Kidney tubule cell (primary cell): ENCODE measurements around the gene TUBB6.

Source experiments
- DNase-seq: peaks from one replicate; pipeline ENCODE4 v3.0.0-alpha.2; 2018; ENCODE audit warnings: low spot score

The TUBB6 gene

GRCh38 chr18:12291161-12291560 lies 16.9 kb upstream of the TUBB6 start:
- DNase-seq, result no peak

DNA sequence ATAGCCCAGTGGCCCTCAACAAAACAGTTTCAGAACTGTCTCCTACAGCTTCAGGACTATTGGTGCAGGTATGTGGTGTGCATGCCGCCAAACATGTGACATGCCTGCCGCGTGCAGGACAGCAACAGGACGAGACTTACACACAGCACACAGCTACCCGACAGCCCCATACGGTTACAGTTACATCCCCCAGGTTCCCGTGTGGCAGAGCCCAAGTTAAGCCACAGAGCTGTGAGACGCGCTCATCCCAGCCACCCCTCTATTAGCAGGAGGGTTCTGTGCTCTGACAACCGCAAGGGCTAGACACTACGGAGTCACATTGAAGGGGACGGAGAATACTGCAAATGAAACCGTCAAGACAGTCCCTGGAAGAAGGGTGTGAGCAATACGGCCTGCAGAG lies 16.4 kb upstream of the TUBB6 start:
- no peak for DNase-seq

GRCh38 chr18:12293831-12294230 lies 14.2 kb upstream of the TUBB6 start:
- no peak for DNase-seq

DNA sequence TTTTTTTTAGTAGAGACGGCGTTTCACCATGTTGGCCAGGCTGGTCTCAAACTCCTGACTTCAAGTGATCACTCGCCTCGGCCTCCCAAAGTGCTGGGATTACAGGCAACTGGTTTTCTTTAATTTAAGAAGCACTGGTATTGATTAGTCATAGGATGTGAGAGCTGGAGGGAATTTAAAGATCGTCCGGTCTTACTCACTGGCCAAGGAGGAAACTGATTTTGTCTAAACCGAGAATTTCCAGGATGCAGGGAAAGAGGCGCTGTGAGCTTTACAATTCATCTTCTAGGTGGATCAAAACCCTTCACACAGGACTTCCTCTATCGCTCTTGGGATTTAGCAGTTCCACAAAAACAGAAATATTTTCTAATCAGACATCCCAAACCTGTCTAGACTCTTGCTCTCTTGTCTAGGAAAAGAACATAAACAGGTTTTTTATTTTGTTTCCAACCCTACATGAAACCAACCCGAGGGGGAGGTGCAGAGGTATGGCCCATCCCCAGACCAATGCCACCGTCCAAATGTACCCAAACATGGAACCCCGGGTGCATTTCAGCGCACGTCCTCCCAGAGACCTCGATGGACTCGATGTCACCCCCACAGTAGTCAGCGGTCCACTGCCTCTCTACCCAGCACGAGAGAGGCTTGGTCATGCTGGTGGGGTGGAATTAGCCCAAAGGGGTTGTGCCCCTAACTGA lies 12.5 kb upstream of the TUBB6 start:
- no peak for DNase-seq

GRCh38 chr18:12296087-12296403 lies 12.0 kb upstream of the TUBB6 start:
- DNase-seq, result peak; percentile 22

DNA sequence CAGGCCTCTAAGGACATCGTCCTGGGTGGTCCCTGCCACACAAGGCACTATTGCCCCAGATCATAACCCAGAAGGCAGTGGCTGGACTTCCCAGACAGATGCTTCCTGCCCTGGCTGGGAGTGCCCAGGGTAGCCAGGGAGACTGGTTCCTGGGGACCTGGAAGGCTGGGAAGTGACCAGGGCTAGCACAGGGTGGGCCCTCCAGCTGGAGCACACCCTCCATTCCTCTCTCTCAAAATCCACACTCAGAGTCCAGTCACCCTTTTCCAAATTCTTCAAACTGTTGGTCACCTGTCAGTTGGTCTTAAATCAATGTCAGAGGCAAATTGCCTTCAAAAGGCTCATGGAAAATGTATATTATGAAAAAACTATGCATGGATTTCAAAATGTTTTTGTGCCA lies 11.6 kb upstream of the TUBB6 start:
- DNase-seq, result no peak

GRCh38 chr18:12299862-12300261 lies 8.2 kb upstream of the TUBB6 start:
- DNase-seq, result no peak

DNA sequence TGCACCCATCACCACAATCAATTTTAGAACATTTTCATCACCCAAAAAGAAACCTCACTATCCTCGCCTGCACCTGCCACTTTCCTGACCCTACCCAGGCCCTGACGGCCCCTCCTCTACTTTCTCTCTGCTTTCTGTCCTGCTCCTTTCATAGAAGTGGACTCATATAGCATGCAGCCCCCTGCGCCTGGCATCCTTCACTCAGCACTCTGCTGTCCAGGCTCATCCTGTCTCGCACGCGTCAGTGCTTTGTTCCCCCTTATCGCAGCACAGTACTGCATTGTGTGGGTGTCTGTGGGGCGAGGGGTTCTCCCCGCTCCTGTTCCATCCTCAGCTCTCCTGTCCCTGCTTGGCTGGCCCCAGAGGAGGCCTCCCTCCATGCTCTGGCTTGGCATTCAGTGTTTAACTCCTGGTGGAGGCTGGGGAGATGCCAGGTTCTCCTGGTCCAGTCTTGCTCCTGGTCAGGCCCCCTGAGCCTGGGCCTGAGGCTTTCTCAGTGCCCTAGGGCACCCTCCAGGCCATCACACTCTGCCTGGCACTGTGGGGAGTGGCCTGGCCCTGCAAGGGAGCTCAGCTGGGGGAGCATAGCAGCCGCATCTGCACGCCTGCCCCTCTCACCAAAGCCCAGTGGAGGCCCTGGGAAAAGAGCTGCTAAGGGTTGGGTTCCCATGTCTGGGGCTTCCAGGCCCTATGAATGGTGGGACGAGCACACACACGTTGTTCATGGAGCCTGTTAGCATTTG lies 6.6 kb upstream of the TUBB6 start:
- no peak for DNase-seq

GRCh38 chr18:12302391-12303147 lies 5.5 kb upstream of the TUBB6 start:
- DNase-seq, result no peak

GRCh38 chr18:12304351-12305210 lies 3.5 kb upstream of the TUBB6 start:
- peak; percentile 47 for DNase-seq

DNA sequence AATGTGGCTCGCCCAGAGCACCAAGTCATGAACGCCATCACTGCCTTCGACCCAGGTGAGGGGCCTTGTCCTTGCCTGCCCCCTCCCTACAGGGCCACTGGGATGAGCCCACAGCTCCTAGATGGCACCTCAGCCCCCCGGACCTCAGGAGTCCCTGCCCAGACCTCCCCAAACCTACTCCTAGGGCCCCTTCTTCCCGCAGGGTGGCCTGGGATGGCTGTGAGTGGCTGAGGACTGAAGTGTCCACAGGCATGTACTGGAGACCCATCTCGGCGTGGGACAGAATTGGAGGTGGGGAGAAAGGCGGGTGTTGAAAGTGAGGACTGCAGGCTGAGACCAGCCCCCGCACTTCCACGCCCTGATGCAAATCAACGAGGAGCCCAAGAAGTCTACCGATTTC lies 2.8 kb upstream of the TUBB6 start:
- no peak for DNase-seq

DNA sequence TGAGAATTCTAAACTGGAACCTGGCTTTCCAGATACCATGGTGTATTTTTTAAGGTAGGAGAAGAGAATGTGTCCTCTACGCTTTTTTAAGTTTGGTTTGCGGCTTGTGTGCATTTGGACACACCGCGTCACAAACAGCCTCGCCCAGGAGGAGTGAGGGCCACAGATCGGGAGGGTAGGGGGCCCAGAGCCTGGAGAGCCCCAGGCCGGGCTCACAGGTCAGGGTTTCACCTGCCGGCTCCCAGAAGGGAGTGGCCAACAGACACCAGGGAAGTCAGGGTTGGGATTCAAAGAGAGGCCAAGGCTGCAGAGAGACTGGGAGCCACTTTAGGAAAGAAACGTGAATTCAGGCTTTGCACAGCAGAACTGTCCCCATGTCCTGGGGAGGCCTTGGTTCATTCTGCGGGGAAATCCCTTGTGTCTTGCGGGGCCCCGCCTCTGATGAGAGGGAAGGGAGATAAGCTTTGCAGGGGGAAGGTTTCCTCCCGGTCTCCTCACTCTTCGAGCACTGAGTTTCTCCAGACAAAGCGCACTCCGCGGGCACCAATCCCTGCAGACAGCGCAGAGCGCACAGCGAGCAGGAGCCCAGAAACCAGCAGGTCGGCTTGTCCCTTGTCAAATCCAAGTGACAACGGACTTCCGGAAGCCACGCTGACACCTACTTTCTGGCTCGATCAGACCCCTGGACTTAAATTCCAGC lies 2.0 kb upstream of the TUBB6 start:
- DNase-seq, result no peak

DNA sequence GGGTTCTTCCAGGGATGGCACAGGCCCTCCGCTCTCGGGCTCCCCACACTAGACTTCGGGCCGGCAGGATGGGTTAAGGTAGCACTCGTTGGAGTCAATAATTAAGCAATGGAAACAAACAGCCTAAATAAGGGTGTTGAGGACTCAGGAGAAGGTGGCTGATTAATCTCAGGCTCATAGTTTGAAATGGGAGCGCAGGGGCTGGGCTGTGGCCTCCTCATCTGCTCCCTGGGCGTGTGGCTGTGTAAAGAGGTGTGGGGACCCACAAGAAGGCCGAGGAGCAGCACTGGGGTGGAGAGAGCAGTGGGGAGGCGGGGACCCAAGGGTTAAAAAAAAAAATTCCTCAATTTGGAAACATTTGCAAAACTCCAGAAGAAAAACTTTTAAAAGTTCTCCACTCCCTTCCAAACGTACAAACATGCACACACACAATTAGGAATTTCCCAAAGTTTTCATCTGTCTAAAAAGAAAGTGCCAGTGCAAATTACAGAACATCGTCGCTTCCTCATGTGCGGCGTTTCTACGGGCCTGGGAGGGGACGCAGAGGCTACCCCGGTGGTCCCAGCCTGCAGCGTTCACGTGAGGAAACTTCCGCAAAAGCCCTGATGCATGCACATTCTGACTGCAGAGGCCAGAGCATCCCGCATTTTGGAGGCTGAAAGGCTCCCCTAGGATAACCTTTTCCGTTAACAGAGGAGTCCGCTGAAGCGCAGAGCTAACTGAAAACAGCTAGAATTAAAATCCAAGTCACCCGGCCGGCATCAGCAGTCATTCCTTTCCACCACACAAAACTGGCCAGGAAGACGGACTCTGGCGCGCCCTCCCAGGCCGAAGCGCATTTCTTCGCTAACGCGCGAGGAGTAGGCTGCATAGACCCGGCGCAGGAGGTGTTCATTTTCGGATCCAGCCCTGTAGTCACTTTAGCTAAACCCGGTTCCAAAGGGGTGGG lies 1.0 kb upstream of the TUBB6 start:
- peak; percentile 59 for DNase-seq

DNA sequence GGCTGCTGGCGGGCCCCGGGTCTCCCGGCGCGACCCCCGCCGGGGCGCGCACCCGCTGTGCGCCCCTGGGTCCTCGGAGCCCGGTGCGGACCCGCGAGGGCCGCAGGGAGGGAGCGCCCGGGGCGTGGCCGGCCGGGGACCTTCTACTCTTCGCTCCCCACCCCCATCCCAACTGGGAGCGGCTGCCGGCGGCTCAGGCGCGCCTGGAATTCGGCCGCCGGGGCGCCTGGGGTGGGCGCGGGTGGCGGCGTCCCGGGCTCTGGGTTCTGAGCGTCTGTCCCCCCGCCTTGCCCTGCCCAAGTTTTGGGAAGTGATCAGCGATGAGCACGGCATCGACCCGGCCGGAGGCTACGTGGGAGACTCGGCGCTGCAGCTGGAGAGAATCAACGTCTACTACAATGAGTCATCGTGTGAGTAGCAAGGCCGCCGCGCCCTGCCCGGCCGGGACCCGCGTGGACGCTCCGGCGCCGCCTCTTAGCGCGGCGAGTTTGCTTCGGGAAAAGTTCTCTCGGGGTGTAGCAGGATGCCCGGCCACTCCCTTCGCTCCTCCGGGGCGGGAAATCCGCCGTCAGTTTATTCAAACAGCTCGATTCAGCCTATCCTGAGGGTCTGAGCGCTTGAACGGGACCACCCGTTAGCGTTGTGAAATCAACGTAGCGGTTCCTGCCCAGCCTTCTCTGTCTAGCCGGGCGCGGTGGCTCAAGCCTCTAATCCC lies 502 bp downstream of the TUBB6 start:
- peak; percentile 89 for DNase-seq

DNA sequence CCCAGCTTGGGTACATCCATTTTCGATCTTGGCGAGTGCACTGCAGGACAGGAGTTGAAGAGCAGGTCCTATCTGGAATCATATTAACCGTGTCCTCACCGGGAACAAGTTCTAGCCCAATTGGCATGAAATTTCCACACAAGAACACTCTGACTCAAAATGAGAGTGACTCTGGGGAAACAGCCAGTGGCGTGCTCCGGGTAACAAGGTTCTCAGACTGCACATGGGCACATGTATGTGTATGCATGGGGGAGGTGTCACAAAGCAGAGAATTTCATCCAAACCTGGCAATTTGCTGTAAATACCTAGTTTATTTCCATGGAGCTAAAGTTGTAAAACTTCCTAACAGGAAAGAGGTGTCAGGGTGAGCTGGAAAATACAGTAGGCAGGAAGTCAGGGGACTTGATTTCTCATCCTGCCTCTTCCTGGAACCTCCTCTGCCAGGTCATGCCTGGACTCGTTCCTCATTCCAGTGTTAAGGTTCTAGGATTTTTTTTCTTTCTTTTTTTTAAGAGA lies 1.7 kb downstream of the TUBB6 start:
- peak; percentile 61 for DNase-seq

- no peak for DNase-seq
These were observed 2.7 kb downstream of the TUBB6 start for GRCh38 chr18:12310762-12311161.

- DNase-seq, result no peak
These were observed 4.9 kb downstream of the TUBB6 start for GRCh38 chr18:12312976-12313375.

- DNase-seq, result no peak
These were observed 5.6 kb downstream of the TUBB6 start for GRCh38 chr18:12313530-12314245.
